K562 (cell line): ENCODE results near the gene AGO3. TPM values are rescaled to one million over a fixed set of nuclear protein-coding genes. Genes with fewer than 3 reads are reported as not detected.

Experiments
- ATAC-seq: fragments of 200-7000 bp; cut with Tn5 transposase; 3 replicates; pipeline ENCODE4 v1.9.1; 2020; ENCODE audit warnings: moderate library complexity
- BruUV-seq: library from RNA; stranded (reverse); fragments of 400-500 nt; replicated peaks from 2 replicates; lab custom pipeline; 2021; lab: Mats Ljungman, UMichigan
- CTCF ChIA-PET: fragments of 300-600 bp; formaldehyde crosslinking; extraction: SDS; loops from one replicate; lab custom pipeline; 2021; ENCODE audit warnings: low intra/inter-chr PET ratio; lab: Yijun Ruan, JAX
- POLR2A ChIA-PET: fragments of 300-600, 350-650 bp; sonication (Branson Sonifier 250); formaldehyde crosslinking; extraction: SDS; loops from one replicate; lab custom pipeline; 2021; ENCODE audit warnings: antibody characterized with exemption, inconsistent platforms; lab: Yijun Ruan, JAX
- DNase-seq, 4 experiments: peaks; one replicate each; pipeline versions ENCODE4 v3.0.0 to v3.0.0-alpha.2; 2011 to 2018; ENCODE audit warnings: low spot score in 3 of 4, mixed read lengths in 3 of 4; ENCODE audit errors: extremely low read depth in 1 of 4
- FAIRE-seq: peaks from 2 replicates; lab custom pipeline; 2011; peaks lifted over from hg19 to GRCh38; lab: Jason Lieb, UNC
- H2AFZ ChIP-seq: 2 replicates; pipeline ENCODE4 v1.6.0; 2011; ENCODE audit warnings: low read depth, low read length, control low read depth, inconsistent platforms
- H3K27ac ChIP-seq: fragments of 200-600 bp; 3 replicates; pipeline ENCODE4 v1.8.0; 2011; ENCODE audit warnings: low read depth, mild to moderate bottlenecking, control low read depth, inconsistent platforms, low read length, moderate library complexity, mixed read lengths; ENCODE audit errors: extremely low read depth
- H3K27me3 ChIP-seq, 2 experiments: fragments of 300-600 bp in 1 of 2; 2 replicates in 1 of 2; 3 replicates in 1 of 2; pipeline versions ENCODE4 v1.6.0 to v1.8.0; 2011; ENCODE audit warnings: inconsistent platforms in 2 of 2, low read length in 2 of 2, mild to moderate bottlenecking in 1 of 2, mixed read lengths in 1 of 2, moderate library complexity in 1 of 2; ENCODE audit not compliant: control insufficient read depth in 2 of 2, insufficient read depth in 2 of 2
- H3K36me3 ChIP-seq: fragments of 300-600 bp; 3 replicates; pipeline ENCODE4 v1.8.0; 2011; ENCODE audit warnings: mild to moderate bottlenecking, low read length, inconsistent platforms; ENCODE audit not compliant: control insufficient read depth, insufficient read depth
- H3K4me1 ChIP-seq, 2 experiments: fragments of 200-600 bp in 1 of 2; replicated peaks in 1 of 2; 2 replicates in 1 of 2; 3 replicates in 1 of 2; pipeline versions ENCODE4 v1.5.1 to v1.8.0; 2011; ENCODE audit warnings: inconsistent platforms in 2 of 2, low read length in 2 of 2, mild to moderate bottlenecking in 1 of 2, mixed read lengths in 1 of 2, moderate library complexity in 1 of 2; ENCODE audit not compliant: control insufficient read depth in 2 of 2, insufficient read depth in 2 of 2
- H3K4me2 ChIP-seq: 2 replicates; pipeline ENCODE4 v1.6.1; 2011; ENCODE audit warnings: low read length, control low read depth, inconsistent platforms, mixed read lengths; ENCODE audit not compliant: insufficient read depth
- H3K4me3 ChIP-seq: fragments of 200-600 bp; sonication (generic), shearing (Covaris generic); 2 replicates; pipeline ENCODE4 v1.5.1; 2016; ENCODE audit warnings: control low read depth, inconsistent platforms
- H3K79me2 ChIP-seq: fragments of 200-600 bp; 3 replicates; pipeline ENCODE4 v1.8.0; 2011; ENCODE audit warnings: low read length, inconsistent platforms; ENCODE audit not compliant: control insufficient read depth, insufficient read depth
- H3K9ac ChIP-seq, 2 experiments: 2 replicates each; pipeline versions ENCODE4 v1.6.0 to v1.6.1; 2011; ENCODE audit warnings: low read depth in 2 of 2, low read length in 2 of 2, control low read depth in 1 of 2, inconsistent platforms in 1 of 2, mild to moderate bottlenecking in 1 of 2, mixed read lengths in 1 of 2; ENCODE audit not compliant: insufficient read depth in 1 of 2
- H3K9me1 ChIP-seq: one replicate; pipeline ENCODE4 v1.6.0; 2011; ENCODE audit warnings: inconsistent platforms, mild to moderate bottlenecking, low read length, moderate library complexity; ENCODE audit not compliant: control insufficient read depth, insufficient read depth
- H3K9me3 ChIP-seq: replicated peaks from 2 replicates; pipeline ENCODE4 v1.5.1; 2011; ENCODE audit warnings: low read depth, low read length, inconsistent platforms; ENCODE audit not compliant: control insufficient read depth, insufficient read depth
- H4K20me1 ChIP-seq: replicated peaks from 2 replicates; pipeline ENCODE4 v1.6.1; 2011; ENCODE audit warnings: low read length, inconsistent platforms, mixed read lengths; ENCODE audit not compliant: control insufficient read depth, insufficient read depth
- BCOR ChIP-seq: fragments of 450-650 bp; IDR thresholded peaks from 2 replicates; pipeline ENCODE4 v1.6.1; 2016
- FOXJ2 ChIP-seq: fragments of 200-800 bp; sonication (Bioruptor generic); IDR thresholded peaks from 2 replicates; pipeline ENCODE4 v1.6.1; 2016; ENCODE audit warnings: missing genetic modification characterization, missing compliant biosample characterization
- GATAD2A ChIP-seq: fragments of 450-650 bp; IDR thresholded peaks from 2 replicates; pipeline ENCODE4 v1.6.1; 2017
- HDAC2 ChIP-seq: fragments of 450-650 bp; IDR thresholded peaks from 2 replicates; pipeline ENCODE4 v1.6.1; 2016; ENCODE audit warnings: mild to moderate bottlenecking
- RBM25 ChIP-seq: fragments of 200-400 bp; formaldehyde crosslinking; IDR thresholded peaks from 2 replicates; pipeline ENCODE4 v1.6.1; 2018; ENCODE audit warnings: low read length, low read depth, moderate library complexity; ENCODE audit not compliant: severe bottlenecking
- RCOR1 ChIP-seq, 2 experiments: IDR thresholded peaks; 2 replicates each; pipeline ENCODE4 v1.6.1; 2012; ENCODE audit warnings: low read depth in 2 of 2, low read length in 2 of 2, borderline replicate concordance in 1 of 2, improper control_type of control experiment in 1 of 2
- ZNF197 ChIP-seq: fragments of 200-800 bp; sonication (Bioruptor generic); IDR thresholded peaks from 2 replicates; pipeline ENCODE4 v1.6.1; 2016; ENCODE audit warnings: low read depth, missing genetic modification characterization, missing compliant biosample characterization
- ZNF408 ChIP-seq: fragments of 250-450 bp; sonication (Bioruptor Pico); IDR thresholded peaks from 2 replicates; pipeline ENCODE4 v1.4.0; 2020; ENCODE audit warnings: low read depth, mild to moderate bottlenecking, moderate library complexity
- WGBS: fragments of 100-300 bp; shearing (Covaris generic); methylation state at CpG from one replicate; pipeline ENCODE4 v1.1.6; 2016; ENCODE audit warnings: low coverage, mixed read lengths; ENCODE audit not compliant: insufficient coverage; ENCODE audit errors: missing lambda C conversion rate; 5-methylcytosine and 5-hydroxymethylcytosine counted together
- in situ Hi-C: fragments of 300-500 bp; cut with MboI; formaldehyde crosslinking; loops from 4 replicates; pipeline ENCODE4 v1.15.0; 2018; ENCODE audit warnings: inconsistent platforms, mixed read lengths
- intact Hi-C: fragments of 100-400 bp; cut with micrococcal nuclease; formaldehyde crosslinking; loops from 2 replicates; pipeline ENCODE4 v1.14.2; 2022
- polyA plus RNA-seq, 8 experiments: library from polyadenylated mRNA; depleted of rRNA in 4 of 8; stranded (reverse) in 5 of 8; unstranded in 3 of 8; fragments of >200 nt; fragmentation: Nextera tagmentation in 2 of 8; fragmentation: Illumina TruSeq in 1 of 8; extraction: Ambion mirVana in 2 of 8; extraction: Trizol in 1 of 8; gene quantifications; 2 replicates each; pipeline versions ENCODE4 v1.2.1 to v1.2.3, GENCODE V29; 2011 to 2014; ENCODE audit warnings: inconsistent platforms in 1 of 8, missing spikeins in 1 of 8
- total RNA-seq, 7 experiments: library from RNA; depleted of rRNA in 6 of 7; stranded (reverse); fragments of >200 nt in 6 of 7; fragmentation: Illumina TruSeq in 2 of 7; extraction: Trizol in 2 of 7; gene quantifications; 2 replicates each; pipeline versions ENCODE4 v1.2.1 to v1.2.3, GENCODE V29; 2011 to 2021; ENCODE audit warnings: low replicate concordance in 1 of 7

AGO3 gene
- total and polyA plus RNA-seq, 9 of the 15 experiments (the other 6 are each of a cell fraction or from before 2014, with no cell fraction given): 4.5 to 41.5 (median 22.7) TPM

GRCh38 chr1:36118447-36119204 is 187.7 kb downstream of the AGO3 start:
- H3K27me3 ChIP-seq: peaks cover 0 to 9% of the 10 kb centered on the region in 2 experiments; a peak in 1 of 5 replicates
- no peaks in the 10 kb centered on the region for H3K9me3 ChIP-seq
- H3K4me3 ChIP-seq: no peak overlapping the region
- 0 out of 2 replicates have a peak, but pooled peaks have one; percentile 17 for TF ChIP-seq HDAC2
- TF ChIP-seq FOXJ2: no peak
- TF ChIP-seq BCOR: 0 out of 2 replicates have a peak, but pooled peaks have one; percentile 25
- no peak for TF ChIP-seq ZNF408 (CRISPR knock-in tag)
- TF ChIP-seq ZNF197 (CRISPR knock-in tag): no peak
- TF ChIP-seq RBM25: peak; percentile 75
- no peak for TF ChIP-seq GATAD2A
- TF ChIP-seq RCOR1 (IDR thresholded peaks at IDR 0.05; ENCODE audit: borderline replicate concordance in 1 of 2, low read depth in 2 of 2, low read length in 2 of 2): 0 out of 4 replicates have a peak, but pooled peaks of 1 of the 2 experiments have one; percentile 3
- no peaks in the 10 kb centered on the region for H3K36me3 ChIP-seq
- H3K4me2 ChIP-seq: no peak overlapping the region
- FAIRE-seq (no peak), DNase-seq (peak in 1 of 4 experiments; percentile 35), ATAC-seq (no peak)
- peak overlapping the region in 1 of 2 experiments; percentile 75; a peak in 1 of 4 replicates for H3K9ac ChIP-seq
- H3K79me2 ChIP-seq: no peaks in the 10 kb centered on the region
- ChIA-PET CTCF (no interaction called here), POLR2A (interaction anchor here (0.6 to 3.7 kb wide), 12 partner anchors 8 to 416 kb away, joined by 3 to 19 read pairs (median 4); partner anchors contain the start of gene AGO3)
- intact Hi-C loops (no loop called here), in situ Hi-C loops (no loop called here)
- no peak overlapping the region for H3K27ac ChIP-seq
- no peaks in the 10 kb centered on the region; the same call in none of the 2 replicates for H4K20me1 ChIP-seq
- H3K4me1 ChIP-seq: peaks cover 0 to 21% of the 10 kb centered on the region in 2 experiments; a peak in 3 of 5 replicates
- BruUV-seq: no TSS peak
- 18% methylated on average over 9 of the region's 10 CpGs for WGBS
- H3K9me1 ChIP-seq: no peaks in the 10 kb centered on the region
- no peak overlapping the region for H2AFZ ChIP-seq
